HG02798 (cell line): ENCODE measurements around the gene TFAP2B.

Source experiments
- ATAC-seq: cut with Tn5 transposase; IDR thresholded peaks from one replicate; pipeline ENCODE4 v1.9.1; 2021; ENCODE audit warnings: mild to moderate bottlenecking; ENCODE audit not compliant: unreplicated experiment, poor library complexity

The TFAP2B gene

DNA sequence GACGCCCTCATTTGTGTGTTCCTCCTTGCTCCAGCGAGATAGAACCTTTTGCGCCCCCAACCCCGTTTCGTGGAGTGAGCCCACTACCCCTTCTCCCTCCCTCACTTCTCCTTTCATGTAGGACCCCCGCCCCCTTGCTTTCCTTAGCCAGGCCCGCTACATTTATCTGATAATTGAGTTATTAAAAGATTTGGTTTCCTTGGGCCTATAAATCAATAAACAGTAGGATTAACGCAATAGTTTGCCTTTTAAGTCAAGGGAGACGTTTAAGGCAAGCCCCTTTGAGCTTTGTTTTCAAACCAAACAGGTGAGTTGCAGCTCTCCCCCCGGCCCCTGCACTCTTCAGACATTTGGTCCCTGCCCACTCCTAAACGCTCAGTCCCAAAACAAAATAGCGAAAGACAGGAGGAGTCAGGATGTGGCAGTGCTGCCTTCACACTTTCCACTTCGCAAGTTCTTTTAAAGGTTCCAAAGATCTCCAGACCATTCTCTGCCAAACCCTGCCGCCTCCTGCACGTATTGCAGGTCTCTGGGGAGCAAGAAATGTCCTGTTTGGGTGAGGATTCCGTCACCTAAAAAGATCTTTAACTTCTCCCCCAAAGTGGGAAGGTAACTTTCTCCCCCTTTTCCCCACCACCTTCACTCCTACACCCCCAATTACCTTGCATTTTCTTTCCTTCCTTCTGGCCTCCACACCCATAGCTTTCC is 27.6 kb downstream of the TFAP2B start:
- ATAC-seq = no peak

DNA sequence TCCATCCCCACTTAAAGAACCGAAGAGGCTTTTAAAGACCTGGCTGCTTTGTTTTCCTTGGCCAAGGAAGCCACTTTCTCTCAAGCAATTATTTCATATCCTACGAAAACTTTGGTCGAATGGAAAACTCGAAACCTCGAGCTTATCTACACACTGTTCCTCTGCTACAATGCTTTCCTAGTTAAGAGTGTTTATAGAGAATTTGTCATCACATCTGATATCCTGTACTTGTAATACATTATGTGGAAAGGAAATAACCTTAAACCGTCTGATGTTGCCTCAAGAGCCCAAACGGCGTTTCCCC is 28.1 kb downstream of the TFAP2B start:
- no peak for ATAC-seq

GRCh38 chr6:50847890-50848594 is 29.4 kb downstream of the TFAP2B start:
- ATAC-seq = no peak

GRCh38 chr6:50848989-50849795 is 30.5 kb downstream of the TFAP2B start:
- no peak for ATAC-seq

GRCh38 chr6:50849796-50850180 is 31.1 kb downstream of the TFAP2B start:
- ATAC-seq = no peak

DNA sequence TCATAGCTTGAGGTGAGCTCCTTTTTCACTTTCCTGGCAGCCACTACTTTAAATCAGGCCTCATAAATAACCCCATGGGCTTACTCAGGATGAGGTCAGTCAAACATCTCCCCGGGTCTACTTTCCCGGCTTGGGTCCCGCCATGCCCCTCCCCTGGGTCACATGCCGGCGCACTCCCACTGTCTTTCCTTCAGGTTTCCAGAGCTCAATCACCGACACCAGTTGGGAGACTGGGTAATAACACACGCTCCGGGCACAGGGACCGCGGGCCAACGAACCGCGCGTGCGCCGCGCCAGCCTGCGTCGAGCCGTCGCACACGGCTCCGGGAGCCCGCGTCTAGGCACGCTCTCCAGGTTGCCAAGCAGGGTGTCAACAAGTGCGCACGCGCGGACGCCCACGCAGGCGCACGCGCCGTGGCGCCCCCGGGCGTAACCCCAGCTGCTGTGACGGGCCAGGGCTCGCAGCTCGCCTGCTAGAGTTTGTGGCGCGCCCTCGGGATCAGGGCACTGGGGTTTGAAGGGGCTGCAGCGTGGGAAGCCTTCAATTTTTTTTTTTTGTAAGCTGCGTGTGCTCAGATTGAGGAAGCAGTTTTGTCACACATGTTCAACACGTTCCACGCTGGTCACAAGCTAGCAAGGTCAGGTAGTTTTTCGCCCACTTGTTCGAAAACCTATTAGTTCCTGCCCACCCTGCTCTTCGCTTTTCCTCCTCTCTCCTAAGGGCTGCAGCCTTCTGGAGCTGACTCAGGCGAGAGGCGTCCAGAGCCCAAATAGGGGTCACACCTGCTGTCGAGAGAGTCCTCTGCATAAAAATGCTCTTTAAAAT is 31.8 kb downstream of the TFAP2B start:
- ATAC-seq = no peak

GRCh38 chr6:50851049-50851845 is 32.6 kb downstream of the TFAP2B start:
- ATAC-seq = no peak

DNA sequence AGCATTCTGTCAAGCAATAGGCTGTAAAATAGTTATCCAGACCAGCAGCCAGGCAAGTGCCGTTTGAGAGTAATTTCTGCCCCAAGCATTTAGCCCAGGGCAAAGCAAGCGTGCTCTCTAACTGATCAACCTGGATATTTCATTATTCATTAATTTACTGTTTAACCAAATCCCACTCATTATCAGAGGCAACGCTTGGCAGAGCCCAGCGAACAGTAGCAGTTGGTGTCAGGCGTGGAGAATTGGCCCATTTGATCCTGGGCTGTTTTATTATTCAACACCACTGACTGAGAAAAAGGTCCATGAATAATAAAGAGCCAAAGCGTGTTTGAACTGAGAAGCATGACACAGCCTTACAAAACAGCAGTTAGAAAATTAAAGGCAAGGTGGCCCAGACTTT is 35.3 kb downstream of the TFAP2B start:
- no peak for ATAC-seq

DNA sequence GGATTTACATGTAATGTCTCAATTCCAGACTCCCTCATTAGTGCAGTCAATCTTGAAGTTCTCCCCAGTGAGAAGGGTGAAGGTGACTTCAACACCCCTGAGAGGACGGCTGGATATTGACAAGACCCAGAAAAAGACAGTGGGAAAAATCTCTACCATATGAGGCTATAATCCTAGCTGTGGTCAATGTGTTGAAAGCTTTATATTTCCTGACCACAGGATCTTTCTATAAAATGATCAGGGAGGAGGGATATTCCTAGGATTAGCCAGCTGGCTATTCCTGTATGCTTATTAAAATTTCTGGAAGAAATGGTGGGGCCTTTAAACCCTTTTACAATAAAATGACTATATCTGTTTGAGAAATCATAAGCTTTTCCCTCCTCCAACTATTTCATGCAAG is 43.0 kb downstream of the TFAP2B start:
- ATAC-seq = no peak

DNA sequence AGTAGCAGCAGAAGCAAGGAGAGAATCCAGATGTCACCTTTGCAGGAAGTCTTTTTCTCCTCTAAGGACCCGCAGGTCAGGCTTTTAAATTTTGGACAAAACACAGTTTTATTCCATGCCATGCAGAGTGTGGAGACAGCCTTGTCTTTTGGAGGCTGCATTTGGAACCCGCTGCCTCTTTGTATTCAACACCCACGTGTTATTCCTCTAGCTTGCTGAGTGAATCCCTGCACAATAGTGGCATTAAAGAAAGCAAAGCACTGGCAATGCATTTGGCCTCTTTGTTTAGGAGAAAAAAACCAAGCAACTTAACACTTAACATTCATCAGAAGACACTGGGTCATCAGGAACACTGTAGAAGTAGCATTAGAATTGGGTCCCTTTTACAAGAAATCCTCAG is 43.5 kb downstream of the TFAP2B start:
- no peak for ATAC-seq

DNA sequence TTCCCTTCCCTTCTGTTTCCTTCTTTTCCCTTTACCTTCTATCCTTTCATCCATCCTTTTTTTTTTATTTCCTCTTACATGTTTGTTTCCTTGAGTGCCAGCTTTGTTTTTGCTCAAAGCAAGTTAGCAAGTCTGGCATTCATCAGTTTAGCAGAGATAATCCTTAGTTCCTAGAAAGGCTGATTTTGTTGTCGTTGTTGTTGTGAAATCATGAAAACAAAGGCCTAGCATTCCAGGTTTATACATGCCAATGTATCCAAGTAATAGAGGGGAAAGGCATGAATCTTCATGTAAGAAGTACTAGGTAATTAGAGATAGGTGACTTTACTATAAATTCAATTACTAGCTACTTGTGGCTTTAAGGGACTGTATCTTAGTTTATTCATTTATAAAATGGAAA is 45.9 kb downstream of the TFAP2B start:
- ATAC-seq = no peak

- ATAC-seq = no peak
Observed at GRCh38 chr6:50868466-50868865, 49.8 kb downstream of the TFAP2B start.

DNA sequence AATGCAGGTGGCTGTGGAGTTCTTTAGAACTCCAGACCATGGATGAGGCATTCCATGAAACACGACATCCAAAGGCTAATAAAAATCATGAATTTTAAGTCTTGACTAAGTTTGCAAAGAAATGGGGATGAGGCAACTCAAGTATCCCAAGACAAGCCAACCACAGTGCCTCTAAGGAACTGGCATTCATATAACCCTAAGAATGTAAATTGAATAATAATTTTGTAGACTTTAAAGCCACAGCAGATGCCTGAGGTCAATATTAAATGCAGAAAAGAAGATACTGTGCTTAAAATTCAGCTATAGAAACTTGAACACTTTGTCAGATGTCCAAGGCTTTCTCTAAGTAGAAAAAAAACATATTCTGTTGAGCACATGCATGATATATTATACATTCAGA is 54.5 kb downstream of the TFAP2B start:
- no peak for ATAC-seq

GRCh38 chr6:50884364-50884763 is 65.7 kb downstream of the TFAP2B start:
- ATAC-seq = no peak

DNA sequence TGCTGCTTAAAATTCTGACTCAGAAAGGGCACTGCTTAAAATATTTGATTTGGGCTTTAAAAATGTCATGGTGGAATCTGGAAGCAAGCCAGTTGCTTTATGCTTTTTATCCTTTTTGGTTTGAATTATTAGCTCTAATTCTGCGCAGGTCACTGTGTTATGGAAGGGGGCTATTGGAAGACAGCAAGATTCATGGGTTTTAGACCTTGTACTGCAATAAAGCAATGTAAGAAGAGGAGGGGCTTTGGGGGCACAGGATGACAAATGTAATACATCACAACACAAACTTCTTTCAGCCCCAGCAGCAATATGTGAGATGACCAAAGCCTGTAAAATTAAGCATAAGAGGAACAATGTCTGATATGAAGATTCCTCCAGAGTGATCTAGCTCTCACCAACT is 68.4 kb downstream of the TFAP2B start:
- ATAC-seq = no peak

- no peak for ATAC-seq
Observed at GRCh38 chr6:50889497-50889896, 70.8 kb downstream of the TFAP2B start.

DNA sequence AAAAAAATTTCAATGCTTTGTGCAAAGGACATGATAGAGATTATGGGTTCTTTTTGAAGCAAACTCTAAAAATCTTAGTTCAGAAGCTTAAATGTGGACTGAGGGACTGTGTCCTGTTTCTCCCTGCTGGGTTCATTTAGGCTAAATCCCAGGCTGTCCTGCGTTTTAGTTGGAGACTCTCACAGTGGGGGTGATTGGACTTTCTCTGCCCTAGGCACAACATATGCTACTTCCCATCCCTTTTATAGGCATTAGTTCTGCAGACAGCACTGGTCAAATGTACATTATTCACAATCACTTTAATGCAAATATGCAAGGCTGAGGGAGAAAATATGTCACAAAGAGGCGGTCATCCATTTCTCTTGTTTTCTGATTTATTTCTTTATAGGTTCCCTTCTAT is 71.3 kb downstream of the TFAP2B start:
- ATAC-seq = no peak

GRCh38 chr6:50890579-50890978 is 71.9 kb downstream of the TFAP2B start:
- ATAC-seq = no peak

DNA sequence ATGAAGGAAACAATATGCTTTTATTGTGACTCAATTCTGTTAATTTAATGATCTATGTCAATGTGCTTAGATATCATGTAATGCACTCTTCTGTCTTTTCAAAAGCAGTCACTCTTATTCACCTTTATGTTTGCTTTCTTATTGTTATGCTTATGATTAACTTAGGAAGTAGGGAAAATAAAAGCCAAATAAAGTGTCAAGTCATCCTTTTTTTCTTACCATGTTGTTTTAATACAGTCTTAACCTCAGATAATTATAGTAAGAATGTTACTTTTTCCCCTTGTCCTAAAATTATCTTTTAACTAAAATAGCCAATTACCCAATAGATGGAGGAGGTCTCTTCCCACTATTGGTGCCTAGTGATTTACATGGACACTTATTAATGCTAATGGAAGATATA is 72.6 kb downstream of the TFAP2B start:
- no peak for ATAC-seq
